WTC11 (cell line): ENCODE results near the gene TSPAN9. TPM values are rescaled to one million over a fixed set of nuclear protein-coding genes. Genes with fewer than 3 reads are reported as not detected.

Experiments
- ATAC-seq: fragments of 200-7000 bp; cut with Tn5 transposase; 2 replicates; pipeline ENCODE4 v1.10.0; 2021; ENCODE audit warnings: mild to moderate bottlenecking, moderate library complexity
- CTCF ChIA-PET: fragments of 300-600 bp; sonication (Branson Sonifier 250); formaldehyde crosslinking; loops from one replicate; lab custom pipeline; 2021; ENCODE audit warnings: antibody characterized with exemption; lab: Charles Lee
- POLR2A ChIA-PET: fragments of 350-600 bp; sonication (Branson Sonifier 250); formaldehyde crosslinking; loops from one replicate; lab custom pipeline; 2021; ENCODE audit warnings: antibody characterized with exemption; lab: Charles Lee
- DNase-seq: peaks from one replicate; pipeline ENCODE4 v3.0.0; 2021; ENCODE audit warnings: low spot score
- H3K27ac Mint-ChIP-seq: 2 replicates; pipeline ENCODE4 v1.8.0; 2021; ENCODE audit warnings: mixed read lengths
- H3K27me3 Mint-ChIP-seq: 2 replicates; pipeline ENCODE4 v1.8.0; 2021; ENCODE audit warnings: low read depth, mild to moderate bottlenecking, moderate library complexity, mixed read lengths
- H3K36me3 Mint-ChIP-seq: 2 replicates; pipeline ENCODE4 v1.8.0; 2021; ENCODE audit warnings: mixed read lengths
- H3K4me1 Mint-ChIP-seq: 2 replicates; pipeline ENCODE4 v1.8.0; 2022; ENCODE audit warnings: mixed read lengths
- H3K4me3 Mint-ChIP-seq: 2 replicates; pipeline ENCODE4 v1.8.0; 2021; ENCODE audit warnings: mild to moderate bottlenecking, moderate library complexity, mixed read lengths
- H3K9me3 Mint-ChIP-seq: 2 replicates; pipeline ENCODE4 v1.8.0; 2021; ENCODE audit warnings: mixed read lengths
- ATF3 ChIP-seq: sonication (generic); formaldehyde crosslinking; conservative IDR thresholded peaks from 2 replicates; pipeline ENCODE4 v1.8.1; 2022; ENCODE audit warnings: mild to moderate bottlenecking, missing genetic modification reagents
- CTCF ChIP-seq: fragments of 200-600 bp; IDR thresholded peaks from 2 replicates; pipeline ENCODE4 v1.8.0; 2022; ENCODE audit warnings: antibody characterized with exemption
- E2F4 ChIP-seq: sonication (generic); formaldehyde crosslinking; IDR thresholded peaks from 2 replicates; pipeline ENCODE4 v1.8.1; 2022; ENCODE audit warnings: low read depth, mild to moderate bottlenecking, moderate library complexity, missing genetic modification reagents, borderline replicate concordance
- FOXP4 ChIP-seq: sonication (generic); formaldehyde crosslinking; IDR thresholded peaks from 2 replicates; pipeline ENCODE4 v1.8.0; 2022; ENCODE audit warnings: mild to moderate bottlenecking, missing genetic modification reagents
- IRF2 ChIP-seq: sonication (generic); formaldehyde crosslinking; IDR thresholded peaks from 2 replicates; pipeline ENCODE4 v1.8.0; 2022; ENCODE audit warnings: low read depth, missing genetic modification reagents, borderline replicate concordance
- NR2C2 ChIP-seq: sonication (generic); formaldehyde crosslinking; IDR thresholded peaks from 2 replicates; pipeline ENCODE4 v1.8.0; 2022; ENCODE audit warnings: mild to moderate bottlenecking, missing genetic modification reagents
- PRDM15 ChIP-seq: sonication (generic); formaldehyde crosslinking; IDR thresholded peaks from 2 replicates; pipeline ENCODE4 v1.8.0; 2022; ENCODE audit warnings: missing genetic modification reagents
- STAT6 ChIP-seq: sonication (generic); formaldehyde crosslinking; conservative IDR thresholded peaks from 2 replicates; pipeline ENCODE4 v1.8.1; 2023; ENCODE audit warnings: mild to moderate bottlenecking, low read depth, missing genetic modification reagents, moderate library complexity
- ZBTB43 ChIP-seq: sonication (generic); formaldehyde crosslinking; IDR thresholded peaks from 2 replicates; pipeline ENCODE4 v1.8.1; 2023; ENCODE audit warnings: mild to moderate bottlenecking, missing genetic modification reagents
- ZNF219 ChIP-seq: sonication (generic); formaldehyde crosslinking; IDR thresholded peaks from 2 replicates; pipeline ENCODE4 v1.8.0; 2023; ENCODE audit warnings: missing genetic modification reagents, mild to moderate bottlenecking, borderline replicate concordance
- ZNF232 ChIP-seq: sonication (generic); formaldehyde crosslinking; IDR thresholded peaks from 2 replicates; pipeline ENCODE4 v1.8.0; 2022; ENCODE audit warnings: mild to moderate bottlenecking, missing genetic modification reagents
- ZNF425 ChIP-seq: fragments of 250-450 bp; sonication (Bioruptor Pico); conservative IDR thresholded peaks from 2 replicates; pipeline ENCODE4 v1.9.0; 2021; ENCODE audit warnings: mild to moderate bottlenecking
- total RNA-seq: library from RNA; stranded (reverse); gene quantifications from 3 replicates; pipeline ENCODE4 v1.2.3, GENCODE V29; 2021

The TSPAN9 gene
- total RNA-seq, 1 experiment from 2014 or later, result 27.6 TPM

GRCh38 chr12:3035815-3036702 lies 41.1 kb upstream of the TSPAN9 start:
- Mint-ChIP-seq H3K27ac (no peak overlapping the region), H3K36me3 (peaks cover 35% of the 10 kb centered on the region), H3K27me3 (no peaks in the 10 kb centered on the region), H3K4me1 (peaks cover 7% of the 10 kb centered on the region), H3K9me3 (no peaks in the 10 kb centered on the region), H3K4me3 (no peak overlapping the region)
- TF ChIP-seq STAT6 (no peak), CTCF (0 out of 2 replicates have a peak, but pooled peaks have one; percentile 20)
- ATAC-seq (no peak), DNase-seq (no peak)
- ChIA-PET CTCF (interaction anchor here (0.5 to 2.7 kb wide), 2 partner anchors 163 to 182 kb away, joined by 3 to 26 read pairs; no protein-coding TSS in a partner anchor), POLR2A (no interaction called here)

GRCh38 chr12:3036901-3037600 lies 40.1 kb upstream of the TSPAN9 start:
- ATAC-seq (no peak), DNase-seq (no peak)
- peaks cover 34% of the 10 kb centered on the region for H3K36me3 Mint-ChIP-seq
- no peaks in the 10 kb centered on the region for H3K9me3 Mint-ChIP-seq
- H3K27me3 Mint-ChIP-seq, result no peaks in the 10 kb centered on the region
- no peak overlapping the region for H3K4me3 Mint-ChIP-seq
- peak overlapping the region; percentile 66 for H3K27ac Mint-ChIP-seq
- ChIA-PET POLR2A (interaction anchor here (1.3 kb wide), 1 partner anchor 9 kb away, joined by 3 read pairs; no protein-coding TSS in a partner anchor), CTCF (no interaction called here)
- no peak for TF ChIP-seq PRDM15 (CRISPR knock-in tag)
- TF ChIP-seq NR2C2 (CRISPR knock-in tag), result no peak
- peaks cover 7% of the 10 kb centered on the region for H3K4me1 Mint-ChIP-seq

GRCh38 chr12:3038166-3038565 lies 39.0 kb upstream of the TSPAN9 start:
- DNase-seq, result no peak
- CTCF ChIA-PET, result no interaction called here

More at GRCh38 chr12:3038166-3038565, 39.0 kb upstream of the TSPAN9 start:
- Mint-ChIP-seq H3K27me3 (no peaks in the 10 kb centered on the region), H3K4me1 (peaks cover 7% of the 10 kb centered on the region), H3K9me3 (no peaks in the 10 kb centered on the region), H3K4me3 (no peak overlapping the region), H3K36me3 (peaks cover 34% of the 10 kb centered on the region), H3K27ac (no peak overlapping the region)
- no peak for ATAC-seq
- no peak for TF ChIP-seq IRF2 (CRISPR knock-in tag)
- TF ChIP-seq ZNF219 (CRISPR knock-in tag), result no peak
- TF ChIP-seq ZNF232, result no peak
- no peak for TF ChIP-seq ZNF425 (CRISPR knock-in tag)
- TF ChIP-seq FOXP4 (CRISPR knock-in tag), result no peak
- TF ChIP-seq E2F4, result no peak
- TF ChIP-seq ZBTB43 (CRISPR knock-in tag), result no peak
- no peak for TF ChIP-seq ATF3 (CRISPR knock-in tag)
- POLR2A ChIA-PET, result interaction anchor here (1.3 kb wide), 1 partner anchor 8 kb away, joined by 3 read pairs; no protein-coding TSS in a partner anchor
